ENCODE measurements around the gene MYOM1.
"Not testable (repeated sequence)": the region's sequence is repeated elsewhere in the genome, so short reads cannot be mapped to it uniquely, and the experiment has no call there.

DNA sequence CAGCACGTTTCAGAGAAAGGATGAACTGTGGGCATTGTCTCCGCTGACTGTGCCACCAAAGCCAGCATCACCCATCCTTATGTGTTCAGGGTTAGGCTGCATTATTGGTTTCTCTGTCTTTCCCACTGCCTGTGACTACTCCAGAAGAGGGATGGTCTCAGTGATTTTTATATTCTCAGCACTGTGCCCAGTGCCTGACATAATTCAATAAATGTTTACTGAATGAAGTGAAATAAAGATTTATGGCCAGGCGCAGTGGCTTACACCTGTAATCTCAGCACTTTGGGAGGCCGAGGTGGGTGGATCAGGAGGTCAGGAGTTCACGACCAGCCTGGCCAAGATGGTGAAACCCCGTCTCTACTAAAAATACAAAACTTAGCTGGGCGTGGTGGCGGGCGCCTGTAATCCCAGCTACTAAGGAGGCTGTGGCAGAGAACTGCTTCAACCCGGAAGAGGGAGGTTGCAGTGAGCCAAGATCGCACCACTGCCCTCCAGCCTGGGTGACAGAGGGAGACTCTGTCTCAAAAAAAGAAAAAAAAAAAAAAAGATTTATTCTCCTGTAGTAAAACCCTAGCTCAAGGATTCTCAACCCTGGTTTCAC is 21.4 kb downstream of the MYOM1 start:
- TF ChIP-seq CTCF (conservative IDR thresholded peaks at IDR 0.05; ENCODE audit: low read depth, low read length); EZH2 (IDR thresholded peaks at IDR 0.05; ENCODE audit: low read length, unreplicated experiment): not testable (repeated sequence)
